Kidney (tissue), 14 donors: ENCODE measurements around the gene RDH13. TPM values are rescaled to one million over a fixed set of nuclear protein-coding genes. Genes with fewer than 3 reads are reported as not detected.

Source experiments
- DNase-seq, 5 donors: peaks; one replicate each; pipeline ENCODE4 v3.0.0-alpha.2; 2013 to 2020
- FAIRE-seq: peaks from 2 replicates; lab custom pipeline; 2012; peaks lifted over from hg19 to GRCh38; lab: Jason Lieb, UNC
- H3K27ac ChIP-seq, 2 donors: one replicate each; pipeline ENCODE4 v1.7.0; 2013; ENCODE audit warnings: low read depth in 2 of 2, low read length in 2 of 2, inconsistent platforms in 1 of 2
- H3K27me3 ChIP-seq: one replicate; pipeline ENCODE4 v1.7.1; 2013; ENCODE audit warnings: low read length, inconsistent platforms; ENCODE audit not compliant: control insufficient read depth, insufficient read depth
- H3K36me3 ChIP-seq, 3 donors: one replicate each; pipeline versions ENCODE4 v1.7.0 to v1.7.1; 2013; ENCODE audit warnings: low read length in 3 of 3, control low read depth in 1 of 3, inconsistent platforms in 1 of 3; ENCODE audit not compliant: insufficient read depth in 3 of 3, control insufficient read depth in 2 of 3
- H3K4me1 ChIP-seq, 3 donors: one replicate each; pipeline versions ENCODE4 v1.7.0 to v1.7.1; 2013; ENCODE audit warnings: low read length in 3 of 3, inconsistent platforms in 1 of 3, low read depth in 1 of 3; ENCODE audit not compliant: control insufficient read depth in 2 of 3, insufficient read depth in 2 of 3
- H3K4me3 ChIP-seq, 3 donors: one replicate each; pipeline versions ENCODE4 v1.7.0 to v1.8.1; 2013; ENCODE audit warnings: low read length in 3 of 3, control low read depth in 1 of 3, inconsistent platforms in 1 of 3
- H3K9ac ChIP-seq, 3 donors: one replicate each; pipeline versions ENCODE4 v1.7.0 to v1.7.1; 2013; ENCODE audit warnings: low read length in 3 of 3, control low read depth in 1 of 3, inconsistent platforms in 1 of 3
- H3K9me3 ChIP-seq, 3 donors: one replicate each; pipeline versions ENCODE4 v1.7.0 to v1.7.1; 2013; ENCODE audit warnings: low read length in 3 of 3, control low read depth in 1 of 3, inconsistent platforms in 1 of 3; ENCODE audit not compliant: control insufficient read depth in 2 of 3, insufficient read depth in 1 of 3
- intact Hi-C: fragments of 100-400 bp; cut with DNase I; formaldehyde crosslinking; loops from one replicate; pipeline ENCODE4 v1.11.1; 2022
- polyA plus RNA-seq: library from polyadenylated mRNA; stranded (reverse); fragments of 350-450 nt; fragmentation: Illumina TruSeq; extraction: RNeasy Lipid Tissue Mini Kit (QIAGEN cat#74804); gene quantifications from one replicate; pipeline ENCODE4 v1.2.3, GENCODE V29; 2014; ENCODE audit warnings: low read depth, low replicate concordance; ENCODE audit not compliant: insufficient read depth
- total RNA-seq: library from RNA; stranded (reverse); fragmentation: NEBNext Ultra II Directional; extraction: Animal tissue kit (Norgen Biotek cat#: 25700); gene quantifications from one replicate; pipeline ENCODE4 v1.2.1, GENCODE V29; 2021
- TF ChIP-seq, protein P1 (sequence below): IDR thresholded peaks from 3 replicates; pipeline ENCODE4 v1.5.1; 2012; ENCODE audit warnings: mild to moderate bottlenecking, moderate library complexity, borderline replicate concordance; ENCODE audit not compliant: insufficient read depth; ENCODE audit errors: extremely low read depth
- donor health status: control.
- donor health status: control.
- donor health status: control.
- donor health status: control.
- donor health status: control.
- donor health status: DM: yes; HTN: yes; CAD: no.
- donor health status: Normal renal cell carcinoma (clear cell type).

RDH13 gene
- total and polyA plus RNA-seq, 2 donors from 2014 or later, result 24.9 to 38.7 TPM

DNA sequence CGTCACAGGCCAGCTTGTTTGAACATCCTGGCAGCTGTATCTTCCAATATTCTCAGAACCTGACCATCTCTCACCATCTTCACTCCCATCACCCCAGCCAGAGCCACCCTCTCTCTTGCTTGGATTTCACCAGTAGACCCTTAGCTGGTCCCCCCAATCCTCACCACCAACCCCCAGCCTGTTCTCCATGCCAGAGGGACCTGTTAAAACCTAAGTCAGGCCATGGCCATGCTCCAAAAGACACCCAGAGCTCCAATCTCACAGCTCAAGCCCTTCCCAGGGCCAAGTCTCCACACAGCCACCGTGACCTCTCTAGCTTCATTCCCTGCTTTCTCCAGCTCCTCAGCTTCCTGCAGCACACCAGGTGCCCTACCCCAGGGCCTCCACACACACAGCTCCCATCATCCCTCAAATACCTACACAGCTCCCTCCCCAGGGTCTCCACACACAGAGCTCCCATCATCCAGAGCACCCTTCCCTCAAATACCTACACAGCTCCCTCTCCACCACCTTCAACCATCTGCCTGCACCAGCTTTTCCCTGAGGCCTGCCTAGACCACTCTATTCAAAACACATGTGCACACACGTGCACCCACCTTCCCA is 26.5 kb upstream of the RDH13 start:
- Histone ChIP-seq H3K36me3 (peaks cover 0 to 3% (median 0%) of the 10 kb centered on the region in 3 donors), H3K27ac (no peak overlapping the region), H3K9ac (no peak overlapping the region), H3K4me1 (peaks cover 0 to 15% (median 0%) of the 10 kb centered on the region in 3 donors), H3K9me3 (no peaks in the 10 kb centered on the region), H3K4me3 (no peak overlapping the region), H3K27me3 (peaks cover 5% of the 10 kb centered on the region)
- intact Hi-C loops, result no loop called here
- TF ChIP-seq, protein P1, sequence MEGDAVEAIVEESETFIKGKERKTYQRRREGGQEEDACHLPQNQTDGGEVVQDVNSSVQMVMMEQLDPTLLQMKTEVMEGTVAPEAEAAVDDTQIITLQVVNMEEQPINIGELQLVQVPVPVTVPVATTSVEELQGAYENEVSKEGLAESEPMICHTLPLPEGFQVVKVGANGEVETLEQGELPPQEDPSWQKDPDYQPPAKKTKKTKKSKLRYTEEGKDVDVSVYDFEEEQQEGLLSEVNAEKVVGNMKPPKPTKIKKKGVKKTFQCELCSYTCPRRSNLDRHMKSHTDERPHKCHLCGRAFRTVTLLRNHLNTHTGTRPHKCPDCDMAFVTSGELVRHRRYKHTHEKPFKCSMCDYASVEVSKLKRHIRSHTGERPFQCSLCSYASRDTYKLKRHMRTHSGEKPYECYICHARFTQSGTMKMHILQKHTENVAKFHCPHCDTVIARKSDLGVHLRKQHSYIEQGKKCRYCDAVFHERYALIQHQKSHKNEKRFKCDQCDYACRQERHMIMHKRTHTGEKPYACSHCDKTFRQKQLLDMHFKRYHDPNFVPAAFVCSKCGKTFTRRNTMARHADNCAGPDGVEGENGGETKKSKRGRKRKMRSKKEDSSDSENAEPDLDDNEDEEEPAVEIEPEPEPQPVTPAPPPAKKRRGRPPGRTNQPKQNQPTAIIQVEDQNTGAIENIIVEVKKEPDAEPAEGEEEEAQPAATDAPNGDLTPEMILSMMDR, result no peak
- FAIRE-seq, result no peak
- DNase-seq, result peak in 1 of 5 donors; percentile 41

DNA sequence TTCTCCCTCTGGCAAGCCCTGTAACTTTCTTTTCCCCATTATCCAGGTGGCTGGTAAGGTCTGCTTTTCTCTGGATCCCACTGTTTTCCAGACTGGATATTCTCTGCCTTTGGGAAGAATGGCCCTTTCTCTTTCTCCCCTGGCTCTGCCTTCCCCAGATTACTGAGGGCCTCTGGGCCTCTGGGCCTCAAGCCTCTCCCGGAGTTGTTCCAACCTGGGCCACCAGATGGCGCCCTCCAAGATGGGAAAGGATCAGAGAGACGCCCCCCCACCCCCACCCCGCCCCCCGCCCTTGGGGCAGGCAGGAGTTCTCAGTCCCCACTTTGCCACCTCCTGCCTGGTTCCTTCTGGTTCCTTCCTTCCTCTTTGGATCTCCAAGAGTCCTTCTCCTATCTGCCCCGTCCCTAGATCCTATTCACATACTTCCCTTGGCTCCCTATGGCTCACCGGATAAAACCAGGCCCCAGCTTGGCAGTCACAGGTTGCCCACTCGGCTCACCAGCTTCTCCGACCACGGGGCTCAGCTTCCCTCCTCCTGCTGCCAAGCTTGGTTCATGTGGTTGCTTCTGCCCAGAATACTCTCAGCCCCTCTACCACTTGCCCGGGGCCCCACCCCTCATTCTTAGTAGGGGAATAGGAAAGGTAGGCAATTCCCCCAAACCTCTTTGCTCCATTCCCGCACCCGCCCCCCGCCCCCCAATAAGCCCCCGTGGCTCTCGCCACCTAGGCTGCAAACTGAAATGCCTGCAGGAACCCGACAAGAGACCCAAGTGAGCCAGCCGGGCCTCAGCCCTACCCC is 25.8 kb upstream of the RDH13 start:
- Histone ChIP-seq H3K4me3 (no peak overlapping the region), H3K27me3 (peaks cover 5% of the 10 kb centered on the region), H3K27ac (no peak overlapping the region), H3K36me3 (no peaks in the 10 kb centered on the region), H3K4me1 (peaks cover 0 to 15% (median 0%) of the 10 kb centered on the region in 3 donors), H3K9ac (no peak overlapping the region), H3K9me3 (no peaks in the 10 kb centered on the region)
- peak; percentile 78 to 89 (median 83) for DNase-seq
- no peak for FAIRE-seq
- TF ChIP-seq, protein P1, result peak; percentile 66
- intact Hi-C loops, result no loop called here

DNA sequence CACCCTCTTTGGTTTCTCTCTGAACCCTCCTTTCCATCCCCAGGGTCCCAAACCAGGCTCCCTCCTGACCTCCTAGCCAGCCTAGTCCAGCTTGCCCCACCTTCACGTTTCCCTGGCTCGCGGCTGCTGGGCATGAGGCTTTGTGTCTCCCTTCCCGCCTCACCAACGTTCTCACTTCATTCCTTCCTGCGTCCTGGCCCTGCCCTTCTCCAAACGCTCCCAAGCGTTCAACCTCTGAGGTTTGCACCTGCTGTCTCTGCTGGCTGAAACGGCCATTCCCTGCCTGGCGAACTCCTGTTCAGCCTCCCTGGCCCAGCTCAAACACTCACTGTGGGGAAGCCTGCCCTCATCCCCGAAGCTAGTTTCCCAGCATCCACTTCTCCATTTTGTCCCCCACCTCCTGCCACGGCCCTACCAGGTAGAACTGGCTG is 25.1 kb upstream of the RDH13 start:
- TF ChIP-seq, protein P1, result no peak
- peaks cover 5% of the 10 kb centered on the region for H3K27me3 ChIP-seq
- intact Hi-C loops, result no loop called here
- H3K4me1 ChIP-seq, result peaks cover 0 to 15% (median 0%) of the 10 kb centered on the region in 3 donors
- no peaks in the 10 kb centered on the region for H3K36me3 ChIP-seq
- no peak for FAIRE-seq
- DNase-seq, result peak in 1 of 5 donors; percentile 56
- H3K9me3 ChIP-seq, result no peaks in the 10 kb centered on the region
- no peak overlapping the region for H3K4me3 ChIP-seq
- H3K27ac ChIP-seq, result no peak overlapping the region
- H3K9ac ChIP-seq, result no peak overlapping the region
